ENCODE results near the gene SPEG. TPM values are rescaled to one million over a fixed set of nuclear protein-coding genes. Genes with fewer than 3 reads are reported as not detected.
A peak's percentile ranks its signal among the peaks of the same experiment; 100 is the strongest.

SPEG gene
- total RNA-seq, 4 donors from 2014 or later: 6.7 to 10.2 (median 8.1) TPM

GRCh38 chr2:219493086-219493485, 58.4 kb downstream of the SPEG start:
- Histone ChIP-seq H3K27ac (no peak overlapping the region), H3K9me3 (no peaks in the 10 kb centered on the region), H3K4me3 (no peak overlapping the region), H3K36me3 (no peaks in the 10 kb centered on the region), H3K4me1 (peaks cover 0 to 23% (median 10%) of the 10 kb centered on the region in 4 donors), H3K27me3 (peaks cover 0 to 68% of the 10 kb centered on the region in 2 donors)
- TF ChIP-seq CTCF (IDR thresholded peaks at IDR 0.05): no peak
- no peak for TF ChIP-seq EP300 (IDR thresholded peaks at IDR 0.05)
- TF ChIP-seq POLR2A (IDR thresholded peaks at IDR 0.05): no peak
- DNase-seq (ENCODE audit: low spot score in 2 of 2): no peak
- 93 to 95% methylated on average over 5 of the region's 5 CpGs for WGBS, 2 donors

- Histone ChIP-seq H3K9me3 (no peaks in the 10 kb centered on the region), H3K27ac (no peak overlapping the region), H3K4me1 (peaks cover 0 to 34% (median 17%) of the 10 kb centered on the region in 4 donors), H3K36me3 (no peaks in the 10 kb centered on the region), H3K27me3 (peaks cover 0 to 48% of the 10 kb centered on the region in 2 donors), H3K4me3 (no peak overlapping the region)
- 29 to 35% methylated on average over 10 of the region's 10 CpGs for WGBS, 2 donors
- TF ChIP-seq CTCF (IDR thresholded peaks at IDR 0.05) (peak in 1 of 5 experiments; percentile 58), POLR2A (IDR thresholded peaks at IDR 0.05) (no peak)
- DNase-seq (ENCODE audit: low spot score in 2 of 2): no peak
Observed at GRCh38 chr2:219494952-219495530, 60.4 kb downstream of the SPEG start.

- Histone ChIP-seq H3K4me3 (no peak overlapping the region), H3K4me1 (peaks cover 0 to 38% (median 17%) of the 10 kb centered on the region in 4 donors), H3K9me3 (no peaks in the 10 kb centered on the region), H3K27me3 (peaks cover 0 to 44% of the 10 kb centered on the region in 2 donors), H3K27ac (no peak overlapping the region), H3K36me3 (no peaks in the 10 kb centered on the region)
- WGBS, 2 donors: 21 to 26% methylated on average over 11 to 13 of the region's 14 CpGs
- TF ChIP-seq POLR2A (IDR thresholded peaks at IDR 0.05): no peak
- TF ChIP-seq EP300 (IDR thresholded peaks at IDR 0.05): no peak
- TF ChIP-seq CTCF (IDR thresholded peaks at IDR 0.05): peak in 4 of 5 experiments; percentile 25 to 66 (median 58)
- DNase-seq (ENCODE audit: low spot score in 2 of 2): peak in 1 of 2 donors; percentile 59
Observed at GRCh38 chr2:219495531-219496122, 61.0 kb downstream of the SPEG start.

GRCh38 chr2:219496247-219496824, 61.7 kb downstream of the SPEG start:
- peaks cover 0 to 44% of the 10 kb centered on the region in 2 donors for H3K27me3 ChIP-seq
- WGBS, 2 donors: 24 to 45% methylated on average over 7 to 17 of the region's 20 CpGs
- DNase-seq (ENCODE audit: low spot score in 2 of 2): no peak
- H3K36me3 ChIP-seq: no peaks in the 10 kb centered on the region
- H3K9me3 ChIP-seq: no peaks in the 10 kb centered on the region
- H3K4me3 ChIP-seq: no peak overlapping the region
- H3K27ac ChIP-seq: no peak overlapping the region
- TF ChIP-seq CTCF (IDR thresholded peaks at IDR 0.05): no peak
- no peak for TF ChIP-seq EP300 (IDR thresholded peaks at IDR 0.05)
- no peak for TF ChIP-seq POLR2A (IDR thresholded peaks at IDR 0.05)
- peaks cover 0 to 38% (median 17%) of the 10 kb centered on the region in 4 donors for H3K4me1 ChIP-seq

Data from tibial nerve (tissue), 4 donors.